Activated B cell treated with CpG ODN at 0.5 μM for 24 hours (primary cell): ENCODE measurements around the gene AUTS2. TPM values are rescaled to one million over a fixed set of nuclear protein-coding genes. Genes with fewer than 3 reads are reported as not detected.

Experiments used
- ATAC-seq: fragments of 200-7000 bp; cut with Tn5 transposase; one replicate; pipeline ENCODE4 v1.10.0; 2021; ENCODE audit warnings: low read depth, mild to moderate bottlenecking, moderate library complexity
- CTCF ChIA-PET: fragments of 350-600 bp; sonication (Branson Sonifier 250); formaldehyde crosslinking; loops from one replicate; lab custom pipeline; 2021; ENCODE audit warnings: antibody characterized with exemption; lab: Charles Lee
- POLR2A ChIA-PET: fragments of 350-600 bp; sonication (Branson Sonifier 250); formaldehyde crosslinking; loops from one replicate; lab custom pipeline; 2021; ENCODE audit warnings: antibody characterized with exemption; lab: Charles Lee
- DNase-seq: peaks from one replicate; pipeline ENCODE4 v3.0.0; 2022
- H3K27ac Mint-ChIP-seq: one replicate; pipeline ENCODE4 v1.8.0; 2020; ENCODE audit warnings: mixed read lengths
- H3K27me3 Mint-ChIP-seq: one replicate; pipeline ENCODE4 v1.8.0; 2021; ENCODE audit warnings: mixed read lengths
- H3K36me3 Mint-ChIP-seq: one replicate; pipeline ENCODE4 v1.8.0; 2021; ENCODE audit warnings: low read depth, mixed read lengths
- H3K4me1 Mint-ChIP-seq: one replicate; pipeline ENCODE4 v1.8.0; 2021; ENCODE audit warnings: mixed read lengths
- H3K4me3 Mint-ChIP-seq: one replicate; pipeline ENCODE4 v1.8.0; 2020; ENCODE audit warnings: mild to moderate bottlenecking, mixed read lengths
- H3K9me3 Mint-ChIP-seq: one replicate; pipeline ENCODE4 v1.8.0; 2020; ENCODE audit warnings: mixed read lengths
- intact Hi-C: fragments of 100-400 bp; cut with micrococcal nuclease; formaldehyde crosslinking; loops from one replicate; pipeline ENCODE4 v1.15.1; 2024
- total RNA-seq: library from RNA; stranded (reverse); gene quantifications from 2 replicates; pipeline ENCODE4 v1.2.3, GENCODE V29; 2022
- TF ChIP-seq, protein P1 (sequence below): fragments of 200-600 bp; IDR thresholded peaks from one replicate; pipeline ENCODE4 v1.8.0; 2022; ENCODE audit warnings: antibody characterized with exemption, mild to moderate bottlenecking

Gene AUTS2
- total RNA-seq, 1 donor from 2014 or later: 15.9 TPM

DNA sequence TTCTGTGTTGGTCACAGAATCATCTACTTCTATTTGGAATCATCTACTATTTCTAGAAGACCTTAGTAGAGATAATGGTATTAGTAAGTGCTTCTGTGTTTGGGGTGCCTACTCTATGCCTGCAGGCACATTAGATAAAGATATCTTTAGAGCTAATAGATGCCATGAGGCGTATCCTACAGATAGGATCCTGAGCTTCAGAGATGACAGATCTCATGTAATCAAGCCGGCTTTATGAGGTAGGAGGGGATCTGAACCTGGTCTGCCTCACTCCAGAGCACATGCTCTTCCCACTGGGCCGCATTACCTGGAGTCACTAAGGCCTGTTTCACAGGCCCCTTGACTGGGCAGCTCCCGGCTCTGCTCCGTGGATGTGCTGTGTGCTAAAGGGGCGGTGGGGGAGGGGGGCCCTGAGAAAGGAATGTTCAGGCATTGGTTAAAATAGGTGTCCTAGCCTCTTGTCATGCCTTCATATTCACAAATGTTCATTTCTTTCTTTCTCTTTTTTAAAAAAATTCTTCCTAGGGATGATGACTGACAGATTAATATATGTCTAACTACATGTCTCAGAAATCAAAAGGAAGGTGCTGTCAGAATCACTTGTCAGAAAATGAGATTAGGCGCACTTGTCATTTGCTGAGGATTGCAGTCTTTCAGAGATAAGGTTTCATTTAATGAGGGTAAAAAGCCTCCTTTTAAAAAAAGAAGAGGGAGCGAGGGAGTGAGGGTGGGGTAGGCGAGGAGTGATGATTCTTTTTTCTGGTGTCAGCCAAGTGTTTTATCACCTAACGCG is 1075.7 kb downstream of the AUTS2 start:
- intact Hi-C loops: no loop called here
- ATAC-seq: no peak
- ChIA-PET POLR2A (no interaction called here), CTCF (no interaction called here)
- no peaks in the 10 kb centered on the region for H3K36me3 Mint-ChIP-seq
- no peak for DNase-seq
- H3K4me3 Mint-ChIP-seq: no peak overlapping the region
- no peaks in the 10 kb centered on the region for H3K9me3 Mint-ChIP-seq
- H3K27ac Mint-ChIP-seq: no peak overlapping the region
- TF ChIP-seq, protein P1, sequence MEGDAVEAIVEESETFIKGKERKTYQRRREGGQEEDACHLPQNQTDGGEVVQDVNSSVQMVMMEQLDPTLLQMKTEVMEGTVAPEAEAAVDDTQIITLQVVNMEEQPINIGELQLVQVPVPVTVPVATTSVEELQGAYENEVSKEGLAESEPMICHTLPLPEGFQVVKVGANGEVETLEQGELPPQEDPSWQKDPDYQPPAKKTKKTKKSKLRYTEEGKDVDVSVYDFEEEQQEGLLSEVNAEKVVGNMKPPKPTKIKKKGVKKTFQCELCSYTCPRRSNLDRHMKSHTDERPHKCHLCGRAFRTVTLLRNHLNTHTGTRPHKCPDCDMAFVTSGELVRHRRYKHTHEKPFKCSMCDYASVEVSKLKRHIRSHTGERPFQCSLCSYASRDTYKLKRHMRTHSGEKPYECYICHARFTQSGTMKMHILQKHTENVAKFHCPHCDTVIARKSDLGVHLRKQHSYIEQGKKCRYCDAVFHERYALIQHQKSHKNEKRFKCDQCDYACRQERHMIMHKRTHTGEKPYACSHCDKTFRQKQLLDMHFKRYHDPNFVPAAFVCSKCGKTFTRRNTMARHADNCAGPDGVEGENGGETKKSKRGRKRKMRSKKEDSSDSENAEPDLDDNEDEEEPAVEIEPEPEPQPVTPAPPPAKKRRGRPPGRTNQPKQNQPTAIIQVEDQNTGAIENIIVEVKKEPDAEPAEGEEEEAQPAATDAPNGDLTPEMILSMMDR: no peak
- no peaks in the 10 kb centered on the region for H3K27me3 Mint-ChIP-seq
- H3K4me1 Mint-ChIP-seq: no peaks in the 10 kb centered on the region

DNA sequence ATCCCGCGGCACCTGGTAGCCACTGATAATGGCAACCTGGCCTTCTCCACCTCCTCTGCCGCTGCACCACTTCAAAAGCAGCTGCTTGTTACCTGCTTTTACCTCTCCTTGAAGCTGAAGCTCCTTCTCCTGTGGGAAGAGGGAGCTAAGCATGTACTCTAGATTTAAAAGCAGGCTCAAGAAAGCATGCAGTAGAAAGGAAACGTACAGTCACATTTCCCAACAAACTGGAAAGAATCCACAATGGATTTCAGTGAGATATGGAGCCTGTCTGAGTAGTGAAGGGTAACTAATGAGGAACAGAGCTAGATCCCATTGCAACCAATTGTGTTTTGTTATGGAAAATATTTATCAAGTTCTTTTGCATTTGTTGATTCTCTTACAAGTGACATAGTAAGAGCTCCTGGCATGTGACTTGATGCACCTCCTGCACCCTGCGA is 1076.3 kb downstream of the AUTS2 start:
- TF ChIP-seq, protein P1: no peak
- ChIA-PET CTCF (no interaction called here), POLR2A (no interaction called here)
- Mint-ChIP-seq H3K4me1 (no peaks in the 10 kb centered on the region), H3K36me3 (no peaks in the 10 kb centered on the region), H3K9me3 (no peaks in the 10 kb centered on the region), H3K4me3 (no peak overlapping the region), H3K27me3 (no peaks in the 10 kb centered on the region), H3K27ac (no peak overlapping the region)
- DNase-seq (no peak), ATAC-seq (no peak)
- intact Hi-C loops: no loop called here

DNA sequence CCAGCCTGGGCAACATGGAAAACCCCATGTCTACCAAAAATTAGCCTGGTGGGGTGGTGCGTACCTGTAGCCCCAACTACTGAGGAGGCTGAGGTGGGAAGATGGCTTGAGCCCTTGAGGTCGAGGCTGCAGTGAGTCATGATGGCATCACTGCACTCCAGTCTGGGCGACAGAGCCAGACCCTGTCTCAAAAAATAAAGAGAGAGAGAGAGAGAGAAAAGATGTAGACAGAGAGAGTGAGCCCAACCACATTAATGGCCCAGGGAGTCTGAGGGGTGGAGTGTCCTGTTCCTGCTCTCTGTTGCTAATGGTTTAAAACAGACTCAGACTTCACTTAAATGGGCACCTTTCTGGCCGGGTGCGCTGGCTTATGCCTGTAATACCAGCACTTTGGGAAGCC is 1078.0 kb downstream of the AUTS2 start:
- Mint-ChIP-seq H3K27me3 (no peaks in the 10 kb centered on the region), H3K4me1 (peaks cover under 1% of the 10 kb centered on the region), H3K9me3 (no peaks in the 10 kb centered on the region), H3K36me3 (no peaks in the 10 kb centered on the region), H3K27ac (no peak overlapping the region), H3K4me3 (no peak overlapping the region)
- TF ChIP-seq, protein P1: no peak
- intact Hi-C loops: no loop called here
- POLR2A ChIA-PET: no interaction called here
- CTCF ChIA-PET: no interaction called here
- DNase-seq: no peak
- ATAC-seq: no peak

DNA sequence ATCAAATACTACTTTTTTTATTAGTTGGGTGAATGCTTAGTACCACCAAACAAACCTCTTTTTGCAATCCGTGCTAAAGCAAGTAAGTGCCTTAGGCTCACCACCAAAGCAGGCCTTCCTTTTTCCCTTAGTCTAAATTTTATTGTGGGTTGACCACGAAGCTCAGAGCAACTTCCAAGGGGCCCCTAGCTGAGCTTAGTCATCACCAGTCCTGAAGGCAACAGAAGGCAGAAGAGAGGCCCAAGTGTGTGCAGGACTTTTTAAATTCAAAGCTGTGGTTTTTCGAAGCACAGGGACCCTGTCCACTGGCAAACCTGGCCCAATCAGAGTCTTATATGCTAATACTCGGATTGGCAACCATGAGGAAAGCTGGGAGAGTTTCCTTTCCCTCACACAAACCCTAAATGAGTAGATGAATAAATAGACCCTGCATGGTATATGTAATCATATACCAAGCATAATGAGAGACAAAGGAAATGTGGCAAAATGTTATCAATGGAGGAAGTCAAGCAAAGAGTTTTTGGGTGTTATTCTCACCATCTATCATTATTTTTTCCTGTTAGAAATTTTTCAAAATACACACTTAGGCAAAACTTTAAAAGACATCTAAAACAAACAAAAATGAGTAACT is 1080.5 kb downstream of the AUTS2 start:
- Mint-ChIP-seq H3K4me1 (peaks cover 14% of the 10 kb centered on the region), H3K27me3 (no peaks in the 10 kb centered on the region), H3K9me3 (no peaks in the 10 kb centered on the region), H3K4me3 (no peak overlapping the region), H3K27ac (no peak overlapping the region), H3K36me3 (no peaks in the 10 kb centered on the region)
- ATAC-seq (no peak), DNase-seq (no peak)
- CTCF ChIA-PET: no interaction called here
- intact Hi-C loops: no loop called here
- POLR2A ChIA-PET: no interaction called here
- TF ChIP-seq, protein P1: no peak

DNA sequence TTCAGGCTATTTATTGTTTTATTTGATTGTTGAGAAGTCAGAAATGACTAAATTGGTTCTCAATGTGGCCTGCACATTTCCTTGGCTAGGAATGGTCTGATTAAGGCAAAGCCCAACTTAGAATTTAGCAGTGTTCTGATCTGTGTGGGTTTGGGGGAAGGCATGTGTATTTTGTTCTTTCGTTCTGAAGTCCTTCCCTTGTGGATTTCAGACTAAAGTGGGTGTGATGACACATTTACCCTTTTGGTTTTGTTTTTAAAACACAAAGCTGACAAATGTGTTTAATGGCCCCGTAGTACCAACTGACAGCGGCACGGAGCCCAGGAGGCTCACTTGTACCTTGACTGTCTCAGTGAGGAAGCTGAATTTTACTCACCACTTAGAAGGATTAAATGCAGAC is 1081.4 kb downstream of the AUTS2 start:
- Mint-ChIP-seq H3K9me3 (no peaks in the 10 kb centered on the region), H3K27ac (no peak overlapping the region), H3K4me1 (peaks cover 14% of the 10 kb centered on the region), H3K27me3 (no peaks in the 10 kb centered on the region), H3K4me3 (no peak overlapping the region), H3K36me3 (no peaks in the 10 kb centered on the region)
- ATAC-seq: no peak
- TF ChIP-seq, protein P1: no peak
- ChIA-PET POLR2A (interaction anchor here (0.6 kb wide), 1 partner anchor 990 kb away, joined by 3 read pairs; no protein-coding TSS in a partner anchor), CTCF (no interaction called here)
- no peak for DNase-seq
- intact Hi-C loops: no loop called here
